BLaER1 (cell line): ENCODE measurements around the gene GCG.

Experiments used
- H3K27ac ChIP-seq: shearing (Covaris generic); formaldehyde crosslinking; 2 replicates; pipeline ENCODE4 v1.8.1; 2022
- H3K27me3 ChIP-seq: shearing (Covaris generic); formaldehyde crosslinking; 2 replicates; pipeline ENCODE4 v1.8.1; 2022
- H3K36me3 ChIP-seq: shearing (Covaris generic); formaldehyde crosslinking; 2 replicates; pipeline ENCODE4 v1.8.1; 2022
- H3K4me1 ChIP-seq: shearing (Covaris generic); formaldehyde crosslinking; 2 replicates; pipeline ENCODE4 v1.8.1; 2022
- H3K4me2 ChIP-seq: shearing (Covaris generic); formaldehyde crosslinking; 2 replicates; pipeline ENCODE4 v1.8.1; 2022
- H3K4me3 ChIP-seq: shearing (Covaris generic); formaldehyde crosslinking; 2 replicates; pipeline ENCODE4 v1.8.1; 2022
- H3K9ac ChIP-seq: shearing (Covaris generic); formaldehyde crosslinking; 2 replicates; pipeline ENCODE4 v1.8.1; 2022
- H3K9me3 ChIP-seq: shearing (Covaris generic); formaldehyde crosslinking; 2 replicates; pipeline ENCODE4 v1.8.1; 2022
- H4K20me1 ChIP-seq: shearing (Covaris generic); formaldehyde crosslinking; 2 replicates; pipeline ENCODE4 v1.8.1; 2022
- Cebpa-rat ChIP-seq: shearing (Covaris generic); IDR thresholded peaks from 2 replicates; pipeline ENCODE4 v1.8.1; 2022

GCG gene

DNA sequence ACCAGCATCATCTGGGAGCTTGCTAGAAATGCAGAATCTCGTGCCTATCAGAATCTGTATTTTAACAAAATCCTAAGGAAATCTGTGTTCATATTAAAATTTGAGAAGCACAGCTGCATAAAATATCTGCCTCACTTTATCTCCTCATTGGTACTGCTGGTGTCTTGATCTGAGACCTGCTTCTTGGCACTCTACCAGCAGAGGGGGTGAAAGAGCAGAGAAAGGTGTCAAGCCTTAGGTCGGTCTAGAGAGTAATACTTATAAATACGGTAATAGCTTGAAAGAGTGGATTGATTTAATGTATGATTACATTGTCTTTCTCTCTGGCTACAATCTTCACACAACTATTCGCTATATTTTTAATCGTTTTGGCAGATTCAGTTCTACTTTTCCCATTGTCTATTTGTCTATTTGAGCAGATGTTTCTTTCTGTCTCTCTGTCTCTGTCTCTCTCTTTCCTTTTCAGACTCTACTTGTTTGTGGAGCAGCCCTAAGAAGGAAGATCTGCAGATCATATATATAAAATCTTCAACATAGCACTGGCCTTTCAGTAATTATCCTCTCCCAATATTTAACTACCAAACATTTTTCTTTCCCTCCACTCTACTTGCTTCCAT is 1.7 kb upstream of the GCG start:
- no peaks in the 10 kb centered on the region for H3K36me3 ChIP-seq
- H3K4me1 ChIP-seq = no peaks in the 10 kb centered on the region
- H3K9me3 ChIP-seq = no peaks in the 10 kb centered on the region
- no peak overlapping the region for H3K4me2 ChIP-seq
- H3K27ac ChIP-seq = no peak overlapping the region
- H4K20me1 ChIP-seq = no peaks in the 10 kb centered on the region
- no peak overlapping the region for H3K9ac ChIP-seq
- no peak overlapping the region for H3K4me3 ChIP-seq
- no peak for TF ChIP-seq Cebpa-rat
- H3K27me3 ChIP-seq = no peaks in the 10 kb centered on the region

GRCh38 chr2:162149940-162150339 is 2.1 kb downstream of the GCG start:
- no peak overlapping the region for H3K4me3 ChIP-seq
- H3K4me1 ChIP-seq = no peaks in the 10 kb centered on the region
- H3K9me3 ChIP-seq = no peaks in the 10 kb centered on the region
- no peak overlapping the region for H3K4me2 ChIP-seq
- no peak overlapping the region for H3K9ac ChIP-seq
- H3K36me3 ChIP-seq = no peaks in the 10 kb centered on the region
- no peak overlapping the region for H3K27ac ChIP-seq
- no peaks in the 10 kb centered on the region for H3K27me3 ChIP-seq
- no peaks in the 10 kb centered on the region for H4K20me1 ChIP-seq
- TF ChIP-seq Cebpa-rat = no peak

DNA sequence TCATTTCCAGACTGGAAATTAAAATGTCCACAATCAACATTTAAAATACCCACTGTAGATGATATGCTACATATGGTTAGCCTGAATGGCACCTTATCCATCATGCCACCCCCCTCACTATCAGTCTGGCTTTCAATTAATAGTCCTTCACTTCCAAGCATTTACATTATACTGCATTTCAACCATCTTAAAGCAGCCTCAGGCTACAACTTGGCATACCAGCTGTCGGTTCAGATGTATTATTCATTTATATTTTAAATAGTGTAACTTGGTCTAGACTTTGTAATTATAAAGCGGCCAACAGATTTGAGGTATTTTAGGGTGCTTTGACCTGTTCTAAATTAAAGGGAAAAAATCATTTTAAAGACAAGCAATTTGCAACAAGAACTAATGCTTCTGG is 2.6 kb downstream of the GCG start:
- TF ChIP-seq Cebpa-rat = no peak
- H3K4me2 ChIP-seq = no peak overlapping the region

DNA sequence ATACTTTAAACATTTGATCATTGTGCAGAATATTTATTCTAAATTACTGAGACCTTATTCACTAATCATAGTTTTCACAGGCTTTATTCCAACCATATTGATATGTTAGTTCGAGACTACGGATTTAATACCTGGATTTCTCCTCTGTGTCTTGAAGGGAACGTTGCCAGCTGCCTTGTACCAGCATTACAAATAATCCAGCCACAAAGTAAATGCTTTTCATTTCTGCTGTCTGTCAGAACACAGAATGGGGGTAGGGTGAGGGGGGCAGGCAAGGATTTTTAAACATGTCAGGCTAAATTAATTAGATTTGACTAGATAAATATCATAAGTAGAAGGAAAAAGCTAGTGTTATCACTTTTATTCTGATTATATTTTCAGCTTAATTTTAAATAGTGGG is 3.1 kb downstream of the GCG start:
- Histone ChIP-seq H3K4me2 (no peak overlapping the region), H3K4me3 (no peak overlapping the region), H3K4me1 (no peaks in the 10 kb centered on the region), H4K20me1 (no peaks in the 10 kb centered on the region), H3K9me3 (no peaks in the 10 kb centered on the region), H3K9ac (no peak overlapping the region), H3K27me3 (no peaks in the 10 kb centered on the region), H3K36me3 (no peaks in the 10 kb centered on the region), H3K27ac (no peak overlapping the region)
- TF ChIP-seq Cebpa-rat = no peak

More for the DNA sequence above, 2.6 kb downstream of the GCG start:
- no peak overlapping the region for H3K4me3 ChIP-seq
- no peak overlapping the region for H3K27ac ChIP-seq
- H3K36me3 ChIP-seq = no peaks in the 10 kb centered on the region
- no peaks in the 10 kb centered on the region for H3K27me3 ChIP-seq
- H4K20me1 ChIP-seq = no peaks in the 10 kb centered on the region
- no peaks in the 10 kb centered on the region for H3K4me1 ChIP-seq
- H3K9me3 ChIP-seq = no peaks in the 10 kb centered on the region
- no peak overlapping the region for H3K9ac ChIP-seq

DNA sequence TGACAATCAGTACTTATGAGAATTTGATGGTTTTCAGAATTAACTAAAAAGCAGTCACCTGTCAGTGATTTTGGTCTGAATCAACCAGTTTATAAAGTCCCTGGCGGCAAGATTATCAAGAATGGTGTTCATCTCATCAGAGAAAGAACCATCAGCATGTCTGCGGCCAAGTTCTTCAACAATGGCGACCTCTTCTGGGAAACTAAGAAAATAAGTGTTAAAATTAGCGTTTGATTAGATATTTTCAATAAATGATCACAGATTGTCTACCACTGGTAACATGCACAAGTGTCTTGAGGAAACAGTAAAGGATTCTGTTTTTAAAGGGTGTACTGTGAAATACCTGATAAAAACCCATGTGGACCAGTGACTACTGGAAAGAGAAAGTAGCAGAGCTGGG is 8.1 kb downstream of the GCG start:
- no peak overlapping the region for H3K9ac ChIP-seq
- no peak for TF ChIP-seq Cebpa-rat
- no peaks in the 10 kb centered on the region for H3K36me3 ChIP-seq
- H3K9me3 ChIP-seq = no peaks in the 10 kb centered on the region
- H4K20me1 ChIP-seq = no peaks in the 10 kb centered on the region
- no peak overlapping the region for H3K4me2 ChIP-seq
- no peak overlapping the region for H3K27ac ChIP-seq
- H3K27me3 ChIP-seq = no peaks in the 10 kb centered on the region
- peaks cover 12% of the 10 kb centered on the region for H3K4me1 ChIP-seq
- H3K4me3 ChIP-seq = no peak overlapping the region

GRCh38 chr2:162138310-162138709 is 13.7 kb downstream of the GCG start:
- Histone ChIP-seq H3K27ac (no peak overlapping the region), H3K27me3 (no peaks in the 10 kb centered on the region), H3K4me2 (no peak overlapping the region), H3K36me3 (no peaks in the 10 kb centered on the region), H3K4me3 (no peak overlapping the region), H3K9me3 (no peaks in the 10 kb centered on the region), H3K4me1 (peaks cover 12% of the 10 kb centered on the region), H4K20me1 (no peaks in the 10 kb centered on the region), H3K9ac (no peak overlapping the region)
- no peak for TF ChIP-seq Cebpa-rat

GRCh38 chr2:162127422-162127821 is 24.6 kb downstream of the GCG start:
- no peak for TF ChIP-seq Cebpa-rat
- Histone ChIP-seq H3K4me2 (no peak overlapping the region), H3K4me3 (no peak overlapping the region), H3K9ac (no peak overlapping the region), H3K9me3 (0 out of 2 replicates have a peak, but pooled peaks cover 6% of the 10 kb centered on the region), H3K27ac (no peak overlapping the region), H3K36me3 (no peaks in the 10 kb centered on the region), H4K20me1 (no peaks in the 10 kb centered on the region), H3K27me3 (no peaks in the 10 kb centered on the region), H3K4me1 (peaks cover 29% of the 10 kb centered on the region)

GRCh38 chr2:162126527-162126926 is 25.5 kb downstream of the GCG start:
- TF ChIP-seq Cebpa-rat = no peak
- Histone ChIP-seq H3K9ac (no peak overlapping the region), H3K27me3 (no peaks in the 10 kb centered on the region), H3K36me3 (no peaks in the 10 kb centered on the region), H3K4me3 (no peak overlapping the region), H3K4me1 (peaks cover 29% of the 10 kb centered on the region), H3K9me3 (0 out of 2 replicates have a peak, but pooled peaks cover 6% of the 10 kb centered on the region), H3K27ac (no peak overlapping the region), H4K20me1 (no peaks in the 10 kb centered on the region), H3K4me2 (peak overlapping the region; percentile 44)

- Histone ChIP-seq H3K36me3 (no peaks in the 10 kb centered on the region), H3K27me3 (no peaks in the 10 kb centered on the region), H3K4me3 (no peak overlapping the region), H4K20me1 (no peaks in the 10 kb centered on the region), H3K4me2 (peak overlapping the region; percentile 44), H3K27ac (no peak overlapping the region), H3K9ac (no peak overlapping the region), H3K4me1 (peaks cover 29% of the 10 kb centered on the region), H3K9me3 (0 out of 2 replicates have a peak, but pooled peaks cover 6% of the 10 kb centered on the region)
- TF ChIP-seq Cebpa-rat = no peak
Observed at GRCh38 chr2:162126111-162126519, 25.9 kb downstream of the GCG start.

GRCh38 chr2:162125138-162125537 is 26.9 kb downstream of the GCG start:
- Histone ChIP-seq H3K36me3 (no peaks in the 10 kb centered on the region), H3K4me1 (peaks cover 29% of the 10 kb centered on the region), H3K9ac (no peak overlapping the region), H3K9me3 (no peaks in the 10 kb centered on the region), H4K20me1 (no peaks in the 10 kb centered on the region), H3K4me3 (no peak overlapping the region), H3K4me2 (peak overlapping the region; percentile 44; the same call in 1 of the 2 replicates), H3K27me3 (no peaks in the 10 kb centered on the region), H3K27ac (no peak overlapping the region)
- no peak for TF ChIP-seq Cebpa-rat
